Psoas muscle (tissue), 8 donors: ENCODE data around the gene TRIM54. TPM values are rescaled to one million over a fixed set of nuclear protein-coding genes. Genes with fewer than 3 reads are reported as not detected.
"Not testable (repeated sequence)": the region's sequence is repeated elsewhere in the genome, so short reads cannot be mapped to it uniquely, and the experiment has no call there.

Source experiments
- ATAC-seq, 4 donors: fragments of 200-7000 bp; cut with Tn5 transposase; one replicate each; pipeline ENCODE4 v1.9.1; 2020; ENCODE audit warnings: moderate library complexity in 3 of 4, mild to moderate bottlenecking in 2 of 4
- DNase-seq, 2 donors: peaks; one replicate each; pipeline ENCODE4 v3.0.0-alpha.2; 2020
- H3K27ac ChIP-seq: fragments of 200-600 bp; one replicate; pipeline ENCODE4 v1.8.0; 2022
- H3K27me3 ChIP-seq, 3 donors: fragments of 200-600 bp in 1 of 3; one replicate each; pipeline versions ENCODE4 v1.6.1 to v1.8.0; 2013 to 2022; ENCODE audit warnings: low read length in 2 of 3, mild to moderate bottlenecking in 2 of 3, moderate library complexity in 1 of 3; ENCODE audit not compliant: insufficient read depth in 3 of 3
- H3K36me3 ChIP-seq, 2 donors: fragments of 200-600 bp in 1 of 2; one replicate each; pipeline versions ENCODE4 v1.6.1 to v1.8.0; 2013 to 2022; ENCODE audit warnings: low read depth in 1 of 2, mild to moderate bottlenecking in 1 of 2, moderate library complexity in 1 of 2; ENCODE audit not compliant: insufficient read depth in 1 of 2
- H3K4me1 ChIP-seq: fragments of 200-600 bp; one replicate; pipeline ENCODE4 v1.8.0; 2022
- H3K4me3 ChIP-seq: fragments of 200-600 bp; one replicate; pipeline ENCODE4 v1.8.0; 2022; ENCODE audit warnings: mild to moderate bottlenecking
- H3K9me3 ChIP-seq: fragments of 200-600 bp; one replicate; pipeline ENCODE4 v1.8.0; 2022
- CTCF ChIP-seq: fragments of 200-600 bp; IDR thresholded peaks from one replicate; pipeline ENCODE4 v1.8.0; 2022; ENCODE audit warnings: antibody characterized with exemption
- WGBS, 3 donors: extraction: QIAGEN DNeasy Blood & Tissue Kit; methylation state at CpG; one replicate each; pipeline versions ENCODE4 v1.1.6 to v1.1.7; 2013; 5-methylcytosine and 5-hydroxymethylcytosine counted together
- intact Hi-C, 2 donors: fragments of 100-400 bp; cut with DNase I; formaldehyde crosslinking; loops; one replicate each; pipeline versions ENCODE4 v1.11.0 to v1.14.2; 2022
- polyA plus RNA-seq, 3 donors: library from polyadenylated mRNA; stranded (reverse); fragments of 200-250 nt; gene quantifications; one replicate each; pipeline ENCODE4 v1.2.3, GENCODE V29; 2013
- total RNA-seq, 4 donors: library from RNA; stranded (reverse); fragmentation: NEBNext Ultra II Directional in 2 of 4; extraction: Animal tissue kit (Norgen Biotek cat#: 25700) in 2 of 4; gene quantifications; one replicate each; pipeline versions ENCODE4 v1.2.1 to v1.2.4, GENCODE V29; 2021 to 2023
- donor health status: healthy with polysubstance abuse.
- donor health status: DM: no; HTN: no; CAD: no; lungs with moderate emphysema.
- donor health status: Bipolar disorder and iron deficiency.
- donor health status: healthy.
- donor health status: DM: yes; HTN: yes; CAD: no.
- donor health status: DM: no; HTN: no; CAD: no.
- donor health status: DM: no; HTN: no; CAD: no.
- donor health status: DM: yes; HTN: yes; CAD: no.

Gene TRIM54
- total and polyA plus RNA-seq, 7 donors, result 136 to 784 (median 387) TPM

DNA sequence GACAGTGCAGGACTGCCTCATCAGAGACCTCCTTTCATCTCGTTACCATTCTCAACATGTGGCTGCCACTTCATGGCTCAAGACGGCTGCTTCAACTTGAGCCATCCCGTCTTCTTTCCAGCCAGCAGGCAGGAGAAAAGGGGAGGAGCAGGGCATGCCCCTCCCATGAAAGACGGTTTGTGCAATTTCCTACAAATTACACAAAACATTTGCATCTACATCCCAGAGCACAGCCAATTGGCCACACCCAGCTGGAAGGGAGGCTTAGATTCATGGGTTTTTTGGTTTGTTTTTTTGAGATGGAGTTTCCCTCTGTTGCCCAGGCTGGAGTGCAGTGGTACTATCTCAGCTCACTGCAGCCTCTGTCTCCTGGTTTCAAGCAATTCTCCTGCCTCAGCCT is 14.3 kb downstream of the TRIM54 start:
- no peak for TF ChIP-seq CTCF
- H3K36me3 ChIP-seq, result peaks cover 0 to 66% of the 10 kb centered on the region in 2 donors
- H3K27me3 ChIP-seq, result no peaks in the 10 kb centered on the region
- H3K27ac ChIP-seq, result peak overlapping the region; percentile 93
- WGBS, 3 donors, result 17 to 32% (median 24%) methylated on average over 4 of the region's 4 CpGs
- intact Hi-C loops, result no loop called here
- H3K4me3 ChIP-seq, result peak overlapping the region; percentile 11
- no peak for ATAC-seq
- no peaks in the 10 kb centered on the region for H3K9me3 ChIP-seq
- peaks cover 72% of the 10 kb centered on the region for H3K4me1 ChIP-seq
- no peak for DNase-seq

GRCh38 chr2:27297195-27297594 is 15.0 kb downstream of the TRIM54 start:
- H3K4me1 ChIP-seq, result peaks cover 70% of the 10 kb centered on the region
- WGBS, 3 donors, result 57 to 81% (median 71%) methylated on average over 3 of the region's 3 CpGs
- H3K9me3 ChIP-seq, result no peaks in the 10 kb centered on the region
- intact Hi-C loops, result no loop called here
- peak overlapping the region; percentile 22 for H3K4me3 ChIP-seq
- H3K27me3 ChIP-seq, result no peaks in the 10 kb centered on the region
- peak overlapping the region; percentile 93 for H3K27ac ChIP-seq
- ATAC-seq (peak in 3 of 4 donors; percentile 11 to 29 (median 26)), DNase-seq (no peak)
- no peak for TF ChIP-seq CTCF
- H3K36me3 ChIP-seq, result peaks cover 0 to 73% of the 10 kb centered on the region in 2 donors

GRCh38 chr2:27298391-27299080 is 16.3 kb downstream of the TRIM54 start:
- peaks cover 64% of the 10 kb centered on the region for H3K4me1 ChIP-seq
- 56 to 66% (median 56%) methylated on average over 18 of the region's 18 CpGs for WGBS, 3 donors
- peaks cover 0 to 83% of the 10 kb centered on the region in 2 donors for H3K36me3 ChIP-seq
- no peaks in the 10 kb centered on the region for H3K27me3 ChIP-seq
- H3K27ac ChIP-seq, result peak overlapping the region; percentile 55
- TF ChIP-seq CTCF, result no peak
- ATAC-seq, result peak; percentile 11 to 34 (median 26)
- intact Hi-C loops, result no loop called here
- no peak overlapping the region for H3K4me3 ChIP-seq
- no peaks in the 10 kb centered on the region for H3K9me3 ChIP-seq
- no peak for DNase-seq

- H3K27me3 ChIP-seq, DNase-seq, H3K4me3 ChIP-seq, H3K9me3 ChIP-seq, ATAC-seq: not testable (repeated sequence)
- 92 to 95% (median 93%) methylated on average over 4 of the region's 4 CpGs for WGBS, 3 donors
- peaks cover 46% of the 10 kb centered on the region for H3K4me1 ChIP-seq
- peak overlapping the region; percentile 65 for H3K27ac ChIP-seq
- intact Hi-C loops, result loop anchor here in 1 of 2 donors (10.0 kb wide), 1 partner anchor 326 kb away; the partner anchor contains the start of gene MAPRE3
- peaks cover 0 to 96% of the 10 kb centered on the region in 2 donors for H3K36me3 ChIP-seq
Measured at GRCh38 chr2:27300606-27301005, 18.4 kb downstream of the TRIM54 start.

- peak; percentile 79 for TF ChIP-seq CTCF
- Histone ChIP-seq H3K36me3 (peaks cover 0 to 96% of the 10 kb centered on the region in 2 donors), H3K4me3 (peak overlapping the region; percentile 49), H3K27me3 (no peaks in the 10 kb centered on the region), H3K9me3 (no peaks in the 10 kb centered on the region), H3K4me1 (peaks cover 23% of the 10 kb centered on the region), H3K27ac (peak overlapping the region; percentile 65)
- intact Hi-C loops, result loop anchor here in 1 of 2 donors (2.0 to 10.0 kb wide), 2 partner anchors 53 to 329 kb away; partner anchors contain the start of gene MAPRE3
- ATAC-seq, result peak; percentile 28 to 67 (median 51)
- DNase-seq, result peak in 1 of 2 donors; percentile 62
- WGBS, 3 donors, result 22 to 35% (median 23%) methylated on average over 25 of the region's 25 CpGs
Measured at GRCh38 chr2:27303093-27304025, 21.1 kb downstream of the TRIM54 start.
